Cardiac muscle cell (in vitro differentiated cells and primary cell): ENCODE measurements around the gene UBE2I. TPM values are rescaled to one million over a fixed set of nuclear protein-coding genes. Genes with fewer than 3 reads are reported as not detected.

Experiments used
- DNase-seq, 2 donors: peaks; one replicate each; pipeline versions ENCODE4 v3.0.0 to v3.0.0-alpha.2; 2010 to 2017; ENCODE audit warnings: low read depth in 1 of 2, low spot score in 1 of 2
- H3K27ac ChIP-seq: fragments of 200-600 bp; sonication (generic); 2 replicates; pipeline ENCODE4 v1.5.1; 2016
- H3K27me3 ChIP-seq: fragments of 200-600 bp; sonication (generic); 2 replicates; pipeline ENCODE4 v1.6.0; 2016; ENCODE audit warnings: control low read depth
- H3K36me3 ChIP-seq: fragments of 200-600 bp; sonication (generic); 2 replicates; pipeline ENCODE4 v1.5.1; 2016; ENCODE audit warnings: control low read depth
- H3K4me1 ChIP-seq: fragments of 200-600 bp; sonication (generic); 2 replicates; pipeline ENCODE4 v1.8.1; 2017; ENCODE audit warnings: low read depth, mild to moderate bottlenecking, mixed run types
- H3K4me3 ChIP-seq: fragments of 200-600 bp; sonication (generic); 2 replicates; pipeline ENCODE4 v1.5.1; 2016; ENCODE audit warnings: mild to moderate bottlenecking
- H3K9me3 ChIP-seq: fragments of 200-600 bp; sonication (generic); 2 replicates; pipeline ENCODE4 v1.5.1; 2017; ENCODE audit warnings: low read depth, mild to moderate bottlenecking, control low read depth
- polyA plus RNA-seq: library from polyadenylated mRNA; unstranded; fragments of >200 nt; fragmentation: Nextera tagmentation; extraction: Ambion mirVana; gene quantifications from 2 replicates; pipeline ENCODE4 v1.2.1, GENCODE V29; 2016
- total RNA-seq: library from RNA; depleted of rRNA; stranded (reverse); fragments of >200 nt; gene quantifications from 2 replicates; pipeline ENCODE4 v1.2.3, GENCODE V29; 2016
- TF ChIP-seq, protein P1 (sequence below): IDR thresholded peaks from 2 replicates; pipeline ENCODE4 v1.5.1; 2012; ENCODE audit warnings: low read depth, mild to moderate bottlenecking, low read length

UBE2I gene
- total and polyA plus RNA-seq, 2 experiments from 2014 or later, result 75.4 to 157 TPM

DNA sequence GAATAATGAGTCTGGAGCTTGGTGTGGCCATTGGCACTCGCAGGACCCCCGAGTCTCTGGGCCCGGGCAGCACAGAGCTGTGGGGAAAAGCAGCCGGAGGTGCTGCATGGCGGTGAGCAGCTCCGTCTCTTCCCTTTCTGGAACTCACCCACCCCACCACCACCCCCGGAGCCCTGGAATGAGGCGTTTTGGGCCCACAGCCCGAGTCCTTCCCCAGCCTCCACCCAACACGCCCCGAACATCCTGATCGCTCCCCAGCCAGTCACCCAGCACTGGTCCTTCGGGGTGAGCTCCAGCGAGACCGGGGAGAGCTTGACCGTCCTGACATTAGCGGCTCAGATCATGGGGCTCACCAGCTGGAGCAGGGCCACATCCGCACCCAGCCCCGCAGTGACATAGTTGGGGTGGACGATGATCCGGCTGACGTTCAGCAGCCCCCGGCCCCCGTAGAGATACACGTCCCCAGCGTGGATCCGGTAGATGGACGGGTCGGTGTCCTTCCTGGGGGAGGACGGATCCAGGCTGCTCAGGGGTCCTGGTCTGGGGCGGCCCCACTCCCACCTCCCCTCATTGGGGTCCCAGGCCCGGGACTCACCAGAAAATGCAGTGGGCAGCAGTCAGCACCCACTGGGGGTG is 47.1 kb upstream of the UBE2I start:
- Histone ChIP-seq H3K27ac (no peak overlapping the region), H3K4me3 (no peak overlapping the region), H3K27me3 (peaks cover 56% of the 10 kb centered on the region), H3K36me3 (no peaks in the 10 kb centered on the region), H3K9me3 (no peaks in the 10 kb centered on the region), H3K4me1 (peaks cover 4% of the 10 kb centered on the region)
- TF ChIP-seq, protein P1, sequence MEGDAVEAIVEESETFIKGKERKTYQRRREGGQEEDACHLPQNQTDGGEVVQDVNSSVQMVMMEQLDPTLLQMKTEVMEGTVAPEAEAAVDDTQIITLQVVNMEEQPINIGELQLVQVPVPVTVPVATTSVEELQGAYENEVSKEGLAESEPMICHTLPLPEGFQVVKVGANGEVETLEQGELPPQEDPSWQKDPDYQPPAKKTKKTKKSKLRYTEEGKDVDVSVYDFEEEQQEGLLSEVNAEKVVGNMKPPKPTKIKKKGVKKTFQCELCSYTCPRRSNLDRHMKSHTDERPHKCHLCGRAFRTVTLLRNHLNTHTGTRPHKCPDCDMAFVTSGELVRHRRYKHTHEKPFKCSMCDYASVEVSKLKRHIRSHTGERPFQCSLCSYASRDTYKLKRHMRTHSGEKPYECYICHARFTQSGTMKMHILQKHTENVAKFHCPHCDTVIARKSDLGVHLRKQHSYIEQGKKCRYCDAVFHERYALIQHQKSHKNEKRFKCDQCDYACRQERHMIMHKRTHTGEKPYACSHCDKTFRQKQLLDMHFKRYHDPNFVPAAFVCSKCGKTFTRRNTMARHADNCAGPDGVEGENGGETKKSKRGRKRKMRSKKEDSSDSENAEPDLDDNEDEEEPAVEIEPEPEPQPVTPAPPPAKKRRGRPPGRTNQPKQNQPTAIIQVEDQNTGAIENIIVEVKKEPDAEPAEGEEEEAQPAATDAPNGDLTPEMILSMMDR, result no peak
- DNase-seq, result no peak

GRCh38 chr16:1262846-1263221 is 46.6 kb upstream of the UBE2I start:
- Histone ChIP-seq H3K27me3 (peaks cover 51% of the 10 kb centered on the region), H3K36me3 (no peaks in the 10 kb centered on the region), H3K4me1 (peaks cover 4% of the 10 kb centered on the region), H3K4me3 (no peak overlapping the region), H3K9me3 (no peaks in the 10 kb centered on the region), H3K27ac (no peak overlapping the region)
- no peak for DNase-seq
- TF ChIP-seq, protein P1, result no peak

- DNase-seq, result no peak
- TF ChIP-seq, protein P1, result no peak
- Histone ChIP-seq H3K36me3 (no peaks in the 10 kb centered on the region), H3K27ac (no peak overlapping the region), H3K9me3 (no peaks in the 10 kb centered on the region), H3K27me3 (peaks cover 47% of the 10 kb centered on the region), H3K4me1 (peaks cover 4% of the 10 kb centered on the region), H3K4me3 (no peak overlapping the region)
Observed at GRCh38 chr16:1263591-1264344, 45.7 kb upstream of the UBE2I start.

GRCh38 chr16:1264345-1265089 is 44.9 kb upstream of the UBE2I start:
- H3K4me1 ChIP-seq, result no peaks in the 10 kb centered on the region
- DNase-seq, result no peak
- H3K27ac ChIP-seq, result no peak overlapping the region
- no peaks in the 10 kb centered on the region for H3K9me3 ChIP-seq
- TF ChIP-seq, protein P1, result no peak
- H3K27me3 ChIP-seq, result peaks cover 39% of the 10 kb centered on the region
- no peak overlapping the region for H3K4me3 ChIP-seq
- H3K36me3 ChIP-seq, result no peaks in the 10 kb centered on the region

- no peak overlapping the region for H3K4me3 ChIP-seq
- TF ChIP-seq, protein P1, result no peak
- H3K9me3 ChIP-seq, result no peaks in the 10 kb centered on the region
- H3K36me3 ChIP-seq, result no peaks in the 10 kb centered on the region
- no peak for DNase-seq
- no peak overlapping the region for H3K27ac ChIP-seq
- H3K4me1 ChIP-seq, result no peaks in the 10 kb centered on the region
- peaks cover 33% of the 10 kb centered on the region for H3K27me3 ChIP-seq
Observed at GRCh38 chr16:1265090-1265630, 44.3 kb upstream of the UBE2I start.
